HEK293 (cell line): ENCODE data around the gene CXorf65.

Experiments
- CTCF ChIA-PET: fragments of 350-600 bp; formaldehyde crosslinking; extraction: SDS; loops from one replicate; lab custom pipeline; 2021; ENCODE audit warnings: antibody characterized with exemption; lab: Yijun Ruan, JAX
- POLR2A ChIA-PET: fragments of 300-600 bp; formaldehyde crosslinking; extraction: SDS; loops from one replicate; lab custom pipeline; 2020; ENCODE audit warnings: antibody characterized with exemption, inconsistent platforms; lab: Yijun Ruan, JAX
- H3K27ac ChIP-seq: fragments of 200-500 bp; sonication (Bioruptor generic); 2 replicates; pipeline ENCODE4 v1.5.1; 2014; ENCODE audit warnings: low read depth, low read length, control low read depth, inconsistent platforms; ENCODE audit errors: extremely low read depth
- H3K36me3 ChIP-seq, 2 experiments: fragments of 200-500 bp in 1 of 2; sonication (Bioruptor generic) in 1 of 2; 1 replicate in 1 of 2; 2 replicates in 1 of 2; pipeline ENCODE4 v1.5.1; 2014 to 2017; ENCODE audit warnings: inconsistent platforms in 2 of 2, low read length in 2 of 2; ENCODE audit not compliant: control insufficient read depth in 2 of 2, insufficient read depth in 1 of 2
- H3K4me1 ChIP-seq: fragments of 200-500 bp; sonication (Bioruptor generic); 2 replicates; pipeline ENCODE4 v1.5.1; 2014; ENCODE audit warnings: mild to moderate bottlenecking, low read length, inconsistent platforms; ENCODE audit not compliant: control insufficient read depth, insufficient read depth
- H3K4me3 ChIP-seq: 2 replicates; pipeline ENCODE4 v1.5.1; 2011; ENCODE audit warnings: low read depth, mild to moderate bottlenecking, control low read depth, low read length, moderate library complexity
- H3K9me3 ChIP-seq: fragments of 200-500 bp; sonication (Bioruptor generic); 2 replicates; pipeline ENCODE4 v1.5.1; 2014; ENCODE audit warnings: low read depth, low read length, inconsistent platforms; ENCODE audit not compliant: control insufficient read depth, insufficient read depth
- EGR2 ChIP-seq: fragments of 450-650 bp; formaldehyde crosslinking; IDR thresholded peaks from 2 replicates; pipeline ENCODE4 v1.5.1; 2016; ENCODE audit warnings: low read depth, missing biosample characterization, missing genetic modification characterization
- ELK4 ChIP-seq: IDR thresholded peaks from 2 replicates; pipeline ENCODE4 v1.6.1; 2011; ENCODE audit warnings: mild to moderate bottlenecking, low read depth, low read length, borderline replicate concordance
- GLI2 ChIP-seq: fragments of 450-650 bp; formaldehyde crosslinking; IDR thresholded peaks from 2 replicates; pipeline ENCODE4; 2017; ENCODE audit warnings: missing biosample characterization, missing genetic modification characterization, low read depth, borderline replicate concordance
- PRDM1 ChIP-seq: fragments of 450-650 bp; formaldehyde crosslinking; IDR thresholded peaks from 2 replicates; pipeline ENCODE4; 2016; ENCODE audit warnings: missing biosample characterization, missing genetic modification characterization
- PRDM6 ChIP-seq: fragments of 450-650 bp; formaldehyde crosslinking; IDR thresholded peaks from 2 replicates; pipeline ENCODE4 v1.5.1; 2017; ENCODE audit warnings: missing biosample characterization, missing genetic modification characterization
- TSHZ1 ChIP-seq: fragments of 450-650 bp; formaldehyde crosslinking; IDR thresholded peaks from 2 replicates; pipeline ENCODE4 v1.5.1; 2016; ENCODE audit warnings: missing biosample characterization, missing genetic modification characterization, borderline replicate concordance
- WT1 ChIP-seq: fragments of 450-650 bp; formaldehyde crosslinking; IDR thresholded peaks from 2 replicates; pipeline ENCODE4 v1.5.1; 2016; ENCODE audit warnings: missing biosample characterization, missing genetic modification characterization
- ZBTB10 ChIP-seq: fragments of 450-650 bp; formaldehyde crosslinking; IDR thresholded peaks from 2 replicates; pipeline ENCODE4 v1.5.1; 2016; ENCODE audit warnings: missing biosample characterization, missing genetic modification characterization
- ZBTB21 ChIP-seq: fragments of 450-650 bp; formaldehyde crosslinking; IDR thresholded peaks from 2 replicates; pipeline ENCODE4 v1.5.1; 2017; ENCODE audit warnings: missing biosample characterization, missing genetic modification characterization
- ZBTB6 ChIP-seq: fragments of 450-650 bp; formaldehyde crosslinking; IDR thresholded peaks from 2 replicates; pipeline ENCODE4 v1.5.1; 2017; ENCODE audit warnings: missing biosample characterization, missing genetic modification characterization
- ZNF146 ChIP-seq: fragments of 450-650 bp; formaldehyde crosslinking; IDR thresholded peaks from 2 replicates; pipeline ENCODE4 v1.5.1; 2016; ENCODE audit warnings: missing biosample characterization, missing genetic modification characterization
- ZNF148 ChIP-seq: fragments of 450-650 bp; formaldehyde crosslinking; IDR thresholded peaks from 2 replicates; pipeline ENCODE4 v1.5.0; 2017; ENCODE audit warnings: missing biosample characterization, missing genetic modification characterization, borderline replicate concordance
- ZNF169 ChIP-seq: fragments of 450-650 bp; formaldehyde crosslinking; IDR thresholded peaks from 2 replicates; pipeline ENCODE4 v1.5.1; 2016; ENCODE audit warnings: missing biosample characterization, missing genetic modification characterization
- ZNF239 ChIP-seq: fragments of 450-650 bp; formaldehyde crosslinking; IDR thresholded peaks from 2 replicates; pipeline ENCODE4 v1.5.1; 2016; ENCODE audit warnings: missing biosample characterization, missing genetic modification characterization
- ZNF248 ChIP-seq: fragments of 450-650 bp; formaldehyde crosslinking; IDR thresholded peaks from 2 replicates; pipeline ENCODE4 v1.5.1; 2017; ENCODE audit warnings: missing biosample characterization, missing genetic modification characterization
- ZNF354C ChIP-seq: fragments of 450-650 bp; formaldehyde crosslinking; IDR thresholded peaks from 2 replicates; pipeline ENCODE4 v1.5.1; 2016; ENCODE audit warnings: missing biosample characterization, missing genetic modification characterization, low read depth, borderline replicate concordance
- ZNF473 ChIP-seq: fragments of 450-650 bp; formaldehyde crosslinking; IDR thresholded peaks from 2 replicates; pipeline ENCODE4 v1.5.1; 2017; ENCODE audit warnings: missing biosample characterization, missing genetic modification characterization
- ZNF501 ChIP-seq: fragments of 450-650 bp; formaldehyde crosslinking; IDR thresholded peaks from 2 replicates; pipeline ENCODE4 v1.5.1; 2016; ENCODE audit warnings: missing biosample characterization, missing genetic modification characterization
- ZNF555 ChIP-seq: fragments of 450-650 bp; formaldehyde crosslinking; conservative IDR thresholded peaks from 2 replicates; pipeline ENCODE4 v1.5.1; 2017; ENCODE audit warnings: missing biosample characterization, mild to moderate bottlenecking, missing genetic modification characterization, inconsistent platforms
- ZNF623 ChIP-seq: fragments of 450-650 bp; formaldehyde crosslinking; IDR thresholded peaks from 2 replicates; pipeline ENCODE4 v1.5.1; 2016; ENCODE audit warnings: missing biosample characterization, missing genetic modification characterization
- ZSCAN4 ChIP-seq: fragments of 450-650 bp; formaldehyde crosslinking; IDR thresholded peaks from 2 replicates; pipeline ENCODE4 v1.5.1; 2017; ENCODE audit warnings: missing biosample characterization, missing genetic modification characterization

The CXorf65 gene

GRCh38 chrX:71111141-71111843 is 4.8 kb upstream of the CXorf65 start, which contains the start of gene IL2RG (continued):
- TF ChIP-seq PRDM1 (no peak), PRDM6 (no peak), ZBTB10 (tag by site-specific recombination) (no peak), ZNF501 (tag by site-specific recombination) (no peak), ZNF146 (tag by site-specific recombination) (no peak), ZBTB6 (tag by site-specific recombination) (no peak), ZNF148 (tag by site-specific recombination) (no peak), ZBTB21 (tag by site-specific recombination) (no peak), ZNF473 (tag by site-specific recombination) (no peak), ZNF239 (no peak), ELK4 (no peak)

- CTCF ChIA-PET: no interaction called here
- Histone ChIP-seq H3K27ac (no peak overlapping the region), H3K4me3 (no peak overlapping the region), H3K36me3 (no peaks in the 10 kb centered on the region), H3K4me1 (no peaks in the 10 kb centered on the region), H3K9me3 (no peaks in the 10 kb centered on the region)
- POLR2A ChIA-PET: no interaction called here
- TF ChIP-seq ZNF555 (tag by site-specific recombination) (no peak), GLI2 (tag by site-specific recombination) (no peak), EGR2 (no peak), ZNF354C (tag by site-specific recombination) (no peak), WT1 (tag by site-specific recombination) (no peak), ZNF169 (no peak), ZNF248 (no peak), TSHZ1 (no peak), ZNF623 (no peak), ZSCAN4 (tag by site-specific recombination) (no peak)
Measured at GRCh38 chrX:71109051-71109450, 2.5 kb upstream of the CXorf65 start.
